Heart left ventricle (tissue), 13 donors: ENCODE results near the gene POMT1.

ENCODE experiments used
- CTCF ChIP-seq, 12 donors: fragments of 200-600 bp; sonication (generic) in 4 of 12; IDR thresholded peaks; one replicate each; pipeline versions ENCODE4 v1.5.0 to v1.8.0; 2018 to 2022; ENCODE audit warnings: antibody characterized with exemption in 12 of 12, mild to moderate bottlenecking in 5 of 12
- POLR2A ChIP-seq, 2 donors: fragments of 450-650 bp; IDR thresholded peaks; one replicate each; pipeline ENCODE4 v1.6.1; 2017; ENCODE audit warnings: antibody characterized with exemption in 2 of 2, mild to moderate bottlenecking in 2 of 2, moderate library complexity in 2 of 2
- donor health status: ischemic (EF 13 %, LVEDD 7.1; RV severe dilation, severe dysfunction).
- donor health status: DM: no; HTN: yes; CAD: no.
- donor health status: DM: no; HTN: no; CAD: no.
- donor health status: ischemic (EF 25% LVEDD 6.9; RV normal size, moderate dysfunction).
- donor health status: ischemic (EF 25% LVEDD 5.7; RV mildly dilated, moderate dysfunction).
- donor health status: ischemic (EF 35%, LVEDD 5.7; RV mildly dilated, moderate dysfunction).
- donor health status: nonischemic (EF 11% LVEDD 7.7; RV severe dilation, severe dysfunction).
- donor health status: DM: yes; HTN: yes; CAD: no.
- donor health status: PGD.
- donor health status: ischemic (EF 29% LVEDD 5.4; RV normal size, mild dysfunction).
- donor health status: nonischemic (EF 23%, LVEDD 6.1; RV moderate dilation, normal function).

DNA sequence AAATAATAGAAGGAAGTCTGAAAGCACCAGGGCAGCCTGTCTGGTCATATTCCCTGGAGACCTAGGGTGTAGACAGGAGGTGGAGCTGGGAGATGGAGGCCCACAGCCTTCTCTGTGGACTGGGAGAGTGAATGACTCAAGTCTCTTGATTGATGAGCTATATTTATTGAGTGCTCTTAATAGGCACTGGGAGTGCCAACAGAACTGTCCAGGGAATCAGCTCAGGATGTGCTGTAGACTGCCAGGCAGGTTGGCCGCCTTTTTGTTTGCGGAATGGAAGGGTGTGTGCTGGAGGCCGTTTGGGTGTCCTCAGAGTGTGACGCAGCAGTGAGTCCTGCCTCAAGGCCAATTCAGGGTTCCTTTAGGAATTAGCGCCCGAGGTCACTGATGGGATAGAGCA lies 33.4 kb upstream of the POMT1 start:
- no peak for TF ChIP-seq CTCF (IDR thresholded peaks at IDR 0.05)
- TF ChIP-seq POLR2A (IDR thresholded peaks at IDR 0.05): no peak
